ENCODE results near the gene LRRC43.

- TF ChIP-seq ZNF274 (IDR thresholded peaks at IDR 0.05; ENCODE audit: low read depth, low read length) (no peak), SUZ12 (IDR thresholded peaks at IDR 0.05; ENCODE audit: extremely low read depth, insufficient read depth, insufficient read length) (no peak)
These were observed 16.8 kb downstream of the LRRC43 start for GRCh38 chr12:122199484-122200355.
